ENCODE measurements around the gene WNK2.

DNA sequence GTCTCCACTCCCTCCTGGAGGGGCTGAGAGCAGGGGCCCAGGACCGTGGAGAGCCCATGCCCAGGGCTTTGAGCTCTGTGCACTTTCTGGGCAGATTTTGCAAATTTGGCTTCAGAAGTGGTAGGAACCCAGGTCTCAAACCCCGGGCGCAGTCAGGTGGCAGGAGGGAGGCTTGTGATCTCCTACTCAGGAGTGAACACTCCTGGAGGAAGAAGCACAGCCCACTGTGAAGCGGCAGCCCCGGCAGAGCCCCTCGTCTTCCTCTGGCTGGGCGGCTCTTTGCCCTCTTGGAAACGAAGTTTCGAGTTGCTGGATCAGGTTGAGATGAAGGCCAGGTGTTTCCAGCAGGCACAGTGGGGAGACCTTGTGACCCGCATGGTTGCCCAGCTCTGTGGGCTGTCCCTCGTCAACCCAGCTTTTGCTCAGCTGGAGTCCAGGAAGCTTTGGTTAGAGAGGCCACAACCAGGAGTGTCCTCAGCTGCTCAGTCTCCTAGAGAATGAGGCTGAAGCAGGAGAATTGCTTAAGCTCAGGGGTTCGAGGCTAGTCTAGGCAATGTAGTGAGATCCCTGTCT is 48.5 kb downstream of the WNK2 start:
- TF ChIP-seq CTCF (IDR thresholded peaks at IDR 0.05; ENCODE audit: low read depth, low read length, poor library complexity, severe bottlenecking), result no peak
- no peak for TF ChIP-seq EZH2phosphoT487 (IDR thresholded peaks at IDR 0.05; ENCODE audit: borderline replicate concordance, low read length)

Data from DOHH2 (cell line).